22Rv1 (cell line): ENCODE measurements around the gene GUCA2B.

ENCODE experiments used
- CTCF ChIP-seq: fragments of 450-650 bp; IDR thresholded peaks from 2 replicates; pipeline ENCODE4 v1.5.1; 2017; ENCODE audit warnings: mild to moderate bottlenecking
- ZFX ChIP-seq: fragments of 450-650 bp; IDR thresholded peaks from 2 replicates; pipeline ENCODE4 v1.6.1; 2017; ENCODE audit warnings: antibody characterized with exemption, borderline replicate concordance

- TF ChIP-seq CTCF, result no peak
- TF ChIP-seq ZFX, result no peak
Measured at GRCh38 chr1:42144711-42145388, 8.4 kb upstream of the GUCA2B start.
